ENCODE data around the gene COQ4.

COQ4 gene

GRCh38 chr9:128317629-128318028 is 5.0 kb upstream of the COQ4 start:
- H3K4me3 ChIP-seq (ENCODE audit: low read depth, low read length) = no peak overlapping the region
- H3K4me1 ChIP-seq = no peaks in the 10 kb centered on the region
- TF ChIP-seq CTCF (IDR thresholded peaks at IDR 0.05; ENCODE audit: low read depth, low read length) = no peak
- H3K36me3 ChIP-seq = peaks cover 53% of the 10 kb centered on the region
- no peaks in the 10 kb centered on the region for H3K27me3 ChIP-seq
- no peak for DNase-seq
- no peaks in the 10 kb centered on the region for H3K9me3 ChIP-seq

- TF ChIP-seq CTCF (IDR thresholded peaks at IDR 0.05; ENCODE audit: low read depth, low read length) = no peak
- Histone ChIP-seq H3K4me1 (no peaks in the 10 kb centered on the region), H3K36me3 (peaks cover 49% of the 10 kb centered on the region), H3K27me3 (no peaks in the 10 kb centered on the region), H3K4me3 (ENCODE audit: low read depth, low read length) (peak overlapping the region; percentile 71), H3K9me3 (no peaks in the 10 kb centered on the region)
- no peak for DNase-seq
Measured at GRCh38 chr9:128321343-128321742, 1.3 kb upstream of the COQ4 start.

- no peaks in the 10 kb centered on the region for H3K4me1 ChIP-seq
- DNase-seq = no peak
- H3K4me3 ChIP-seq (ENCODE audit: low read depth, low read length) = peak overlapping the region; percentile 71
- no peak for TF ChIP-seq CTCF (IDR thresholded peaks at IDR 0.05; ENCODE audit: low read depth, low read length)
- no peaks in the 10 kb centered on the region for H3K27me3 ChIP-seq
- H3K36me3 ChIP-seq = peaks cover 43% of the 10 kb centered on the region
- H3K9me3 ChIP-seq = no peaks in the 10 kb centered on the region
Measured at GRCh38 chr9:128321879-128322403, 698 bp upstream of the COQ4 start.

GRCh38 chr9:128323212-128323730 is 632 bp downstream of the COQ4 start:
- peak overlapping the region; percentile 71 for H3K4me3 ChIP-seq (ENCODE audit: low read depth, low read length)
- no peaks in the 10 kb centered on the region for H3K9me3 ChIP-seq
- H3K4me1 ChIP-seq = no peaks in the 10 kb centered on the region
- H3K36me3 ChIP-seq = peaks cover 29% of the 10 kb centered on the region
- TF ChIP-seq CTCF (IDR thresholded peaks at IDR 0.05; ENCODE audit: low read depth, low read length) = no peak
- H3K27me3 ChIP-seq = no peaks in the 10 kb centered on the region
- no peak for DNase-seq

- no peak for TF ChIP-seq CTCF (IDR thresholded peaks at IDR 0.05; ENCODE audit: low read depth, low read length)
- no peaks in the 10 kb centered on the region for H3K9me3 ChIP-seq
- DNase-seq = no peak
- no peaks in the 10 kb centered on the region for H3K4me1 ChIP-seq
- H3K27me3 ChIP-seq = no peaks in the 10 kb centered on the region
- H3K36me3 ChIP-seq = peaks cover 25% of the 10 kb centered on the region
- peak overlapping the region; percentile 71 for H3K4me3 ChIP-seq (ENCODE audit: low read depth, low read length)
Measured at GRCh38 chr9:128323791-128324190, 1.2 kb downstream of the COQ4 start.

- H3K27me3 ChIP-seq = no peaks in the 10 kb centered on the region
- H3K36me3 ChIP-seq = peaks cover 25% of the 10 kb centered on the region
- H3K9me3 ChIP-seq = no peaks in the 10 kb centered on the region
- TF ChIP-seq CTCF (IDR thresholded peaks at IDR 0.05; ENCODE audit: low read depth, low read length) = no peak
- H3K4me1 ChIP-seq = no peaks in the 10 kb centered on the region
- H3K4me3 ChIP-seq (ENCODE audit: low read depth, low read length) = no peak overlapping the region
- no peak for DNase-seq
Measured at GRCh38 chr9:128324401-128324800, 1.8 kb downstream of the COQ4 start.

Measured in BE2C (cell line).